GM04504 (cell line): ENCODE data around the gene OR56A3.

ENCODE experiments used
- DNase-seq: peaks from one replicate; pipeline ENCODE4 v3.0.0-alpha.2; 2012; ENCODE audit warnings: low read depth

OR56A3 gene

DNA sequence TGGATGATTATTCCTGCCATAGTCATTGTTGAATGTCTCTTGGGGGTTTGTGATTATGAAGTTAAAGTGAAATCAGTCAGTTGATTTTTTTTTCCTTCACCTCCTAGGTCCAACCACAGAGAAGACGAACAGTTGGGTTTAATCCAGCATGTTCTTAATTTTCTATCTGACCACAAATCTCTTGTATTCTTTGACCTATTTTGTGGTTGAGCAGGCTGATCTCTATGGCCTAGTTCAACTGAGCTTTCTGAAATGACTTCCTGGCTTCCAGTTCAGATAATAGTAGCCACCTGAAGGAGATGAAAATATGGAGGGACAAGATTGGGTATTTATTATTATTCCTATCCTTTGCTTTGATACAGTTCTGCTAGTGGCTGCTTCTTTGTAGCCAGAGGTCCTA, 31.5 kb downstream of the OR56A3 start:
- no peak for DNase-seq

DNA sequence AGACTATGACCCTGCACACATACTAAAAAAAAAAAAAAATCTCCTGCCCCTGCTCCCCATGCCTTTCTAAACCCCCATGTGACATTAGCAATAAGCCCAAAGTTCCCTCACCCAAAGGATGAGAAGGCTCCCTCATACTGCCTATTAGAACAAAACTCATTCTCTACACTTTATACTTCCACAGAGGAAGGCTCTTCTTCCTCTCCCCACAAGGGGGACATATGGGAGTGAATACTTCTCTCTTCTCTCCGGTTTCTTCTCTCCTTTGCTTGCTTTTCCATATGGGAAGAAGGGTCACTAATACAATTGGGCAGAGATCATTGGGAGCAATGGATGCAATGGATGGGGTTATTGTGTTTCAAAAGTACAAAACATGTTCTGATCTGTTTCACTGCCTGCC, 41.4 kb downstream of the OR56A3 start:
- DNase-seq, result no peak

DNA sequence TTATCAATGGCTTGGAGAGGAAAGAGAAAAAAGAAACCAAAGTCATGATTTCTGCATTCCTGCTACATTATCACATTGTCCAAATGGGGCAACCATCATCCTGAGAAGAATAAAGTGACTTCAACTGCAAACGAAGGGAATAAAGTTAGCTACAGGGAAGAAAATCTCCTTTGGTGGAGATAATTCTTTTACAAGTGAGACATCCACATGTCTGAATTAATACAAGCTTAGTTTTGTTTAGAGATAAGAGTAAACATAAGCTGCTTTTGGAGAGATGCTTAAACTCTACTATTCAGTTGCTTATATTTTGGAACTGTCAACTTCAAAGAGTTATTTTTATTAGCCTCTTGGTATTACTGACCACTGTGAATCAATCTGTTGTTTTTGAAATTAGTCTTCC, 44.8 kb downstream of the OR56A3 start, which contains the start of gene OR52L1:
OR52L1 (minus strand) TSS at position 101 of the 400 bp plus-strand sequence; CDS start at position 46, 55 bp downstream.
- no peak for DNase-seq

DNA sequence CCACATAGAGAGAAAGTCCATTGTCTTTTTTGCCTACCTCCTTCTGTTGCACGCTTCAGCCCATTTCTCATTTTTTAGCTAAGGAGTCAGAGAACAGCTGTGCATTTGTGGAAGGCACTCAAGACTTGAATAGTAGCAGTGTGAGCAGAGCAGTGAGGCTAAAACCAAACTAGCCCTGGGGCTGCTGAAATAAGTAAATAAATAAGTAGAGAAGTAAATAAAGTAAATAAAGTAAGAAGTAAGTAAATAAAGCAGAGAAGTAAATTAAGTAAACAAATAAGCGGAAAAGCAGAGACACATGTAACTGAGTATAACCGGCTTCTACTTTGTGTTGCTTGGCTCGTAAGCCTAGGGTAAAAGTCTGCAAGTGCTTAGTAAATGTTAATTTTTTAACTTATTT, 47.2 kb downstream of the OR56A3 start:
- DNase-seq, result no peak

DNA sequence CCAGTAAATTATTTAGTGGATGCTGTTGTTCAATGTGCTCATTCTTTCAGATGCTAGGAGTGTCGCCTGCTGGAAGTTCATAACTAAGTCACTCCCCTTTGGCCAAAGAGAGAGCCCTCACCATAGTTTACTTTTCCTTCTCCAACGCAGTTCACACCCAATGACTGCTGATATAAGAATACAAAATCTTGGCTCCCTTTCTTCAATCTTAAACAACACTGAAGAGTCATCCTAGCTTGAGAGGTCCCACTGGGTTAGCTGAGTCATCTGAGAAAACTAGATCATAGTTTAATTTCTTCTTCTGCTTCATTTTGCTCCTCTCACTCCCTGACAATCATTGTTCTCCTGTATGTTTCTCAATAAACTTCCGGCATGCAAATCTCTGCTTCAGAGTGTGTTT, 50.1 kb downstream of the OR56A3 start:
- DNase-seq, result no peak

DNA sequence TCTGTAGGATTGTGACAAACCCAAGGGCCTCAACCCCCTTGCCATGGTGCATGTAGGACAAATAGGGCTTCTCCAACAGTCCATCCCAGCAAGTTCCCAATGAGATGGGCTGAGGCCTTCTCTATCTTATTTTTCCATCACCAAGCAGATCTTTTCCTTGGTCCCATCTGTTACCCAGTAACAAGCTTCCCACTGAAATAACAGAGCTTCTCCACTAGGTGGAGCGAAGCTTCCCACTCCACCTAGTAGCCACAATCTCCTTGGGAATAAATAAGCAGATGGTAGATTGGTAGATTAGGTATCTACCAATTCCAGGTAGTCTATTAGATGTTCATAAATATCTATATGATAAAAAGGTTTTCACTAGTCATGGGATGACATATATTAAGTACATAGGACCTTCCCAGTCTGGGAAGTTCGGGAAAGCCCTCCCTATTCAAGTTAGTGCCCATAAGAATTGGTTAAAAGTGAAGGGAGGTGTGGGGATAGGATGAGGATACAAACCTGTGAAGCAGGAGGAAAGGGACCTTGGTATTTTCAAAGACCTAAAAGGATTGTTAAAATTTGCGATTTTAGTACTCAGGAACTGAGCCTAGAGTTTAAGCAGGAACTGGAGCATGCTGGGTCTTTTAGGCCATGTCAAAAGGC, 50.7 kb downstream of the OR56A3 start:
- peak; percentile 0 for DNase-seq

DNA sequence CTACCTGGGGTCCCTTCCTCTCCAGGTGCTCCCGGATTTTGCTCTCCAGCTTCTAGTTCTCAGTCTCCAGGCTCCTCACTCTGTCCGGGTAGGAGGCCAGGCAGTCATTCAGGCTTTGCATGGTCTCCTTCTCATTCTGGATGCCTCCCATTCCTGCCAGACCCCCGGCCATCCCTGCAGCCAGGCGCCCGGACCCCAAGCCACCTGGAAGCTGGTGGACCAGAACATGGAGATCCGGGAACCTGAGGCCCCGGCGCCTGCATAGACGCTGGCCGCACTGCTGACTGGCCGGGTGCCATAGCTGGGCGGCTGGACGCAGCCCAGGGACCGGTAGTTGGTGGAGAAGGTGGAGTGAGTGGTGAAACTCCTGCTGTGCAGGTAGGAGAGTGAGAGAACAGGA, 52.7 kb downstream of the OR56A3 start:
- DNase-seq, result no peak
